Caco-2 (cell line): ENCODE results near the gene MYH13. TPM values are rescaled to one million over a fixed set of nuclear protein-coding genes. Genes with fewer than 3 reads are reported as not detected.

ENCODE experiments used
- BruUV-seq: library from RNA; stranded (reverse); fragments of 400-500 nt; replicated peaks from 2 replicates; lab custom pipeline; 2021; lab: Mats Ljungman, UMichigan
- CTCF ChIA-PET: fragments of 300-600 bp; sonication (Branson Sonifier 250); formaldehyde crosslinking; loops from one replicate; lab custom pipeline; 2022; ENCODE audit warnings: antibody characterized with exemption; lab: Charles Lee
- POLR2A ChIA-PET: fragments of 300-600 bp; sonication (Branson Sonifier 250); formaldehyde crosslinking; loops from one replicate; lab custom pipeline; 2022; ENCODE audit warnings: antibody characterized with exemption; lab: Charles Lee
- DNase-seq, 2 experiments: peaks; one replicate each; pipeline versions ENCODE4 v3.0.0 to v3.0.0-alpha.2; 2020 to 2022
- H3K27me3 ChIP-seq: replicated peaks from 2 replicates; pipeline ENCODE4 v1.6.0; 2011; ENCODE audit warnings: low read length; ENCODE audit not compliant: control insufficient read depth, insufficient read depth
- H3K36me3 ChIP-seq: 2 replicates; pipeline ENCODE4 v1.5.1; 2011; ENCODE audit warnings: low read length; ENCODE audit not compliant: control insufficient read depth, insufficient read depth
- H3K4me1 ChIP-seq: fragments of 250-450 bp; sonication (Bioruptor Pico); 2 replicates; pipeline ENCODE4 v1.5.1; 2020; ENCODE audit warnings: mild to moderate bottlenecking
- H3K4me3 ChIP-seq: 2 replicates; pipeline ENCODE4 v1.5.1; 2011; ENCODE audit warnings: low read depth, mild to moderate bottlenecking, control low read depth, low read length
- H3K9me3 ChIP-seq: fragments of 250-450 bp; sonication (Bioruptor Pico); 2 replicates; pipeline ENCODE4 v1.5.1; 2020; ENCODE audit warnings: mild to moderate bottlenecking, moderate library complexity
- H3K27ac Mint-ChIP-seq: one replicate; pipeline ENCODE4 v1.8.0; 2022; ENCODE audit warnings: mixed read lengths; ENCODE audit not compliant: unreplicated experiment
- H3K27me3 Mint-ChIP-seq: one replicate; pipeline ENCODE4 v1.8.0; 2022; ENCODE audit warnings: mixed read lengths; ENCODE audit not compliant: insufficient read depth, unreplicated experiment
- H3K36me3 Mint-ChIP-seq: one replicate; pipeline ENCODE4 v1.8.0; 2022; ENCODE audit warnings: mild to moderate bottlenecking, mixed read lengths; ENCODE audit not compliant: insufficient read depth, unreplicated experiment
- H3K4me1 Mint-ChIP-seq: one replicate; pipeline ENCODE4 v1.8.0; 2022; ENCODE audit warnings: low read depth, mixed read lengths; ENCODE audit not compliant: unreplicated experiment
- H3K4me3 Mint-ChIP-seq: one replicate; pipeline ENCODE4 v1.8.0; 2022; ENCODE audit warnings: mild to moderate bottlenecking, moderate library complexity, mixed read lengths; ENCODE audit not compliant: unreplicated experiment
- H3K9me3 Mint-ChIP-seq: one replicate; pipeline ENCODE4 v1.8.0; 2022; ENCODE audit warnings: mixed read lengths; ENCODE audit not compliant: unreplicated experiment
- intact Hi-C: fragments of 100-400 bp; cut with micrococcal nuclease; formaldehyde crosslinking; loops from one replicate; pipeline ENCODE4 v1.10.0; 2022; ENCODE audit not compliant: unreplicated experiment
- total RNA-seq: library from RNA; stranded (reverse); gene quantifications from 2 replicates; pipeline ENCODE4 v1.2.3, GENCODE V29; 2022
- TF ChIP-seq, protein P1 (sequence below), 2 experiments: fragments of 200-600 bp in 1 of 2; IDR thresholded peaks; 1 replicate in 1 of 2; 2 replicates in 1 of 2; pipeline versions ENCODE4 v1.5.1 to v1.8.0; 2011 to 2022; ENCODE audit warnings: antibody characterized with exemption in 1 of 2, control low read depth in 1 of 2, inconsistent platforms in 1 of 2, low read depth in 1 of 2, low read length in 1 of 2, mild to moderate bottlenecking in 1 of 2, moderate library complexity in 1 of 2; ENCODE audit not compliant: insufficient read depth in 1 of 2, severe bottlenecking in 1 of 2, unreplicated experiment in 1 of 2

The MYH13 gene
- total RNA-seq, 1 experiment from 2014 or later = not detected

GRCh38 chr17:10337976-10338375, 34.8 kb downstream of the MYH13 start:
- no peaks in the 10 kb centered on the region for H3K36me3 Mint-ChIP-seq
- H3K4me3 Mint-ChIP-seq = no peak overlapping the region
- H3K4me3 ChIP-seq = no peak overlapping the region
- H3K36me3 ChIP-seq = no peaks in the 10 kb centered on the region
- H3K27ac Mint-ChIP-seq = no peak overlapping the region
- no peak for DNase-seq
- intact Hi-C loops = no loop called here
- ChIA-PET CTCF (no interaction called here), POLR2A (no interaction called here)
- BruUV-seq = no TSS peak
- no peaks in the 10 kb centered on the region for H3K27me3 Mint-ChIP-seq
- no peaks in the 10 kb centered on the region for H3K4me1 ChIP-seq
- TF ChIP-seq, protein P1, sequence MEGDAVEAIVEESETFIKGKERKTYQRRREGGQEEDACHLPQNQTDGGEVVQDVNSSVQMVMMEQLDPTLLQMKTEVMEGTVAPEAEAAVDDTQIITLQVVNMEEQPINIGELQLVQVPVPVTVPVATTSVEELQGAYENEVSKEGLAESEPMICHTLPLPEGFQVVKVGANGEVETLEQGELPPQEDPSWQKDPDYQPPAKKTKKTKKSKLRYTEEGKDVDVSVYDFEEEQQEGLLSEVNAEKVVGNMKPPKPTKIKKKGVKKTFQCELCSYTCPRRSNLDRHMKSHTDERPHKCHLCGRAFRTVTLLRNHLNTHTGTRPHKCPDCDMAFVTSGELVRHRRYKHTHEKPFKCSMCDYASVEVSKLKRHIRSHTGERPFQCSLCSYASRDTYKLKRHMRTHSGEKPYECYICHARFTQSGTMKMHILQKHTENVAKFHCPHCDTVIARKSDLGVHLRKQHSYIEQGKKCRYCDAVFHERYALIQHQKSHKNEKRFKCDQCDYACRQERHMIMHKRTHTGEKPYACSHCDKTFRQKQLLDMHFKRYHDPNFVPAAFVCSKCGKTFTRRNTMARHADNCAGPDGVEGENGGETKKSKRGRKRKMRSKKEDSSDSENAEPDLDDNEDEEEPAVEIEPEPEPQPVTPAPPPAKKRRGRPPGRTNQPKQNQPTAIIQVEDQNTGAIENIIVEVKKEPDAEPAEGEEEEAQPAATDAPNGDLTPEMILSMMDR (IDR thresholded peaks at IDR 0.05; ENCODE audit: insufficient read depth in 1 of 2, low read depth in 1 of 2, low read length in 1 of 2, severe bottlenecking in 1 of 2, unreplicated experiment in 1 of 2) = no peak
- H3K9me3 ChIP-seq = no peaks in the 10 kb centered on the region
- no peaks in the 10 kb centered on the region for H3K9me3 Mint-ChIP-seq
- H3K27me3 ChIP-seq = no peaks in the 10 kb centered on the region
- no peaks in the 10 kb centered on the region for H3K4me1 Mint-ChIP-seq

- Histone ChIP-seq H3K4me3 (no peak overlapping the region), H3K9me3 (no peaks in the 10 kb centered on the region), H3K4me1 (no peaks in the 10 kb centered on the region), H3K36me3 (no peaks in the 10 kb centered on the region), H3K27me3 (no peaks in the 10 kb centered on the region)
- no TSS peak for BruUV-seq
- Mint-ChIP-seq H3K4me1 (no peaks in the 10 kb centered on the region), H3K27ac (no peak overlapping the region), H3K27me3 (no peaks in the 10 kb centered on the region), H3K9me3 (no peaks in the 10 kb centered on the region), H3K36me3 (no peaks in the 10 kb centered on the region), H3K4me3 (no peak overlapping the region)
- CTCF ChIA-PET = no interaction called here
- no peak for DNase-seq
- intact Hi-C loops = no loop called here
- TF ChIP-seq, protein P1 (IDR thresholded peaks at IDR 0.05; ENCODE audit: insufficient read depth in 1 of 2, low read depth in 1 of 2, low read length in 1 of 2, severe bottlenecking in 1 of 2, unreplicated experiment in 1 of 2) = no peak
- POLR2A ChIA-PET = no interaction called here
Observed at GRCh38 chr17:10337136-10337535, 35.7 kb downstream of the MYH13 start.

DNA sequence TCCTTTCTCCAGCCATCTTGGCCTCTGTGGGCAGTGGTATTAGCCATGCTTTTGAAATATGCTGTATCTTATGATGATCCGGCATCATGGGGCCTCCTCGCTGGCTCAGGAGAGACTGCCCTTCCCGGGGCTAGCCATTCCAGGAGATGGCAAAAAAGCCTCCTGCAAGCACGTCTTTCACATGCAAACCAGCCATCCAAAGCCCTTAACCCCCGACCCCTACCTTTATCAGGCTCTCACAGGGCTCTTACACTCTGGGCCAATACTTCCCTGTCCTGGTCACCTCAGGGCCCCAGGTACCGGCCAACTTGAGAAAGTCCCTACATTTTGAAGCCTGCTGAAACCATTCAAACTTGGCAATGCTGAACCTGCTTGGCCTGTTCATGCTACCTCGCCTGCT, 36.4 kb downstream of the MYH13 start:
- DNase-seq = no peak
- ChIA-PET CTCF (no interaction called here), POLR2A (no interaction called here)
- Histone ChIP-seq H3K9me3 (no peaks in the 10 kb centered on the region), H3K4me3 (no peak overlapping the region), H3K4me1 (no peaks in the 10 kb centered on the region), H3K36me3 (no peaks in the 10 kb centered on the region), H3K27me3 (no peaks in the 10 kb centered on the region)
- H3K4me1 Mint-ChIP-seq = no peaks in the 10 kb centered on the region
- H3K9me3 Mint-ChIP-seq = no peaks in the 10 kb centered on the region
- no peaks in the 10 kb centered on the region for H3K36me3 Mint-ChIP-seq
- BruUV-seq = no TSS peak
- no peak overlapping the region for H3K4me3 Mint-ChIP-seq
- no peaks in the 10 kb centered on the region for H3K27me3 Mint-ChIP-seq
- intact Hi-C loops = no loop called here
- TF ChIP-seq, protein P1 (IDR thresholded peaks at IDR 0.05; ENCODE audit: insufficient read depth in 1 of 2, low read depth in 1 of 2, low read length in 1 of 2, severe bottlenecking in 1 of 2, unreplicated experiment in 1 of 2) = no peak
- H3K27ac Mint-ChIP-seq = no peak overlapping the region
